PC-9 (cell line): Measurements from ENCODE around the gene RITA1. TPM values are rescaled to one million over a fixed set of nuclear protein-coding genes. Genes with fewer than 3 reads are reported as not detected.
A peak's percentile ranks its signal among the peaks of the same experiment; 100 is the strongest.

ENCODE experiments used
- BruUV-seq: library from RNA; stranded (reverse); fragments of 400-500 nt; replicated peaks from 2 replicates; lab custom pipeline; 2021; lab: Mats Ljungman, UMichigan
- CTCF ChIA-PET: fragments of 300-600 bp; sonication (Branson Sonifier 250); formaldehyde crosslinking; loops from one replicate; lab custom pipeline; 2022; ENCODE audit warnings: antibody characterized with exemption; lab: Charles Lee
- POLR2A ChIA-PET: fragments of 300-600 bp; sonication (Branson Sonifier 250); formaldehyde crosslinking; loops from one replicate; lab custom pipeline; 2022; ENCODE audit warnings: antibody characterized with exemption; ENCODE audit not compliant: unreplicated experiment; lab: Charles Lee
- DNase-seq, 2 experiments: peaks; one replicate each; pipeline versions ENCODE4 v3.0.0 to v3.0.0-alpha.2; 2015 to 2022; ENCODE audit warnings: mixed read lengths in 1 of 2
- H2AFZ ChIP-seq: fragments of 200-600 bp; sonication (generic); 2 replicates; pipeline ENCODE4 v1.8.1; 2017; ENCODE audit warnings: antibody characterized with exemption
- H3F3A ChIP-seq: fragments of 200-600 bp; sonication (generic); 2 replicates; pipeline ENCODE4 v1.8.1; 2017; ENCODE audit warnings: antibody characterized with exemption, mild to moderate bottlenecking, low read depth; ENCODE audit not compliant: insufficient read depth
- H3K27ac ChIP-seq: fragments of 200-600 bp; sonication (generic); 2 replicates; pipeline ENCODE4 v1.6.1; 2016; ENCODE audit warnings: mixed run types
- H3K27me3 ChIP-seq: fragments of 200-600 bp; sonication (generic); 2 replicates; pipeline ENCODE4 v1.6.1; 2016; ENCODE audit warnings: low read depth, mixed run types; ENCODE audit not compliant: insufficient read depth
- H3K36me3 ChIP-seq: fragments of 200-600 bp; sonication (generic); 2 replicates; pipeline ENCODE4 v1.6.1; 2016; ENCODE audit warnings: low read depth, mixed run types
- H3K4me1 ChIP-seq: fragments of 200-600 bp; sonication (generic); replicated peaks from 2 replicates; pipeline ENCODE4 v1.6.1; 2016; ENCODE audit warnings: mixed run types; ENCODE audit not compliant: insufficient read depth
- H3K4me2 ChIP-seq: fragments of 200-600 bp; sonication (generic); 2 replicates; pipeline ENCODE4 v1.6.1; 2017; ENCODE audit warnings: mixed run types
- H3K4me3 ChIP-seq: fragments of 200-600 bp; sonication (generic); 2 replicates; pipeline ENCODE4 v1.6.1; 2016; ENCODE audit warnings: mixed run types
- H3K79me2 ChIP-seq: fragments of 200-600 bp; sonication (generic); 2 replicates; pipeline ENCODE4 v1.6.1; 2017; ENCODE audit warnings: low read depth, mixed run types
- H3K9me2 ChIP-seq: fragments of 200-600 bp; sonication (generic); 2 replicates; pipeline ENCODE4 v1.8.1; 2017; ENCODE audit warnings: mild to moderate bottlenecking; ENCODE audit not compliant: insufficient read depth
- H3K9me3 ChIP-seq: fragments of 200-600 bp; sonication (generic); 2 replicates; pipeline ENCODE4 v1.8.1; 2016; ENCODE audit warnings: low read depth; ENCODE audit not compliant: insufficient read depth
- H4K20me1 ChIP-seq: fragments of 200-600 bp; sonication (generic); 2 replicates; pipeline ENCODE4 v1.8.1; 2017; ENCODE audit not compliant: insufficient read depth
- EZH2 ChIP-seq: fragments of 200-600 bp; sonication (generic); IDR thresholded peaks from 2 replicates; pipeline ENCODE4 v1.8.0; 2017; ENCODE audit warnings: antibody characterized with exemption, low read depth
- intact Hi-C: fragments of 100-400 bp; cut with micrococcal nuclease; formaldehyde crosslinking; loops from one replicate; pipeline ENCODE4 v1.10.0; 2022; ENCODE audit not compliant: unreplicated experiment
- total RNA-seq: library from RNA; stranded (reverse); gene quantifications from 2 replicates; pipeline ENCODE4 v1.2.3, GENCODE V29; 2021
- TF ChIP-seq, protein P1 (sequence below): fragments of 200-600 bp; sonication (generic); conservative IDR thresholded peaks from 2 replicates; pipeline ENCODE4 v1.6.1; 2017; ENCODE audit warnings: mixed run types, antibody characterized with exemption, mild to moderate bottlenecking, moderate library complexity

RITA1 gene
- total RNA-seq, 1 experiment from 2014 or later = 16.1 TPM

GRCh38 chr12:113157218-113157859 lies 28.2 kb upstream of the RITA1 start:
- Histone ChIP-seq H3K9me2 (no peaks in the 10 kb centered on the region), H3K9me3 (no peaks in the 10 kb centered on the region), H3K27me3 (no peaks in the 10 kb centered on the region), H3K4me3 (no peak overlapping the region), H4K20me1 (peaks cover 13% of the 10 kb centered on the region), H2AFZ (no peak overlapping the region), H3K79me2 (no peaks in the 10 kb centered on the region), H3K4me2 (no peak overlapping the region), H3K4me1 (0 out of 2 replicates have a peak, but pooled peaks cover 4% of the 10 kb centered on the region), H3K36me3 (0 out of 2 replicates have a peak, but pooled peaks cover 4% of the 10 kb centered on the region), H3K27ac (no peak overlapping the region), H3F3A (peaks cover 27% of the 10 kb centered on the region; the same call in 1 of the 2 replicates)
- intact Hi-C loops = loop anchor here (10.0 kb wide), 1 partner anchor 253 kb away; the partner anchor contains the start of gene OAS1
- POLR2A ChIA-PET = no interaction called here
- TF ChIP-seq EZH2 = no peak
- TF ChIP-seq, protein P1, sequence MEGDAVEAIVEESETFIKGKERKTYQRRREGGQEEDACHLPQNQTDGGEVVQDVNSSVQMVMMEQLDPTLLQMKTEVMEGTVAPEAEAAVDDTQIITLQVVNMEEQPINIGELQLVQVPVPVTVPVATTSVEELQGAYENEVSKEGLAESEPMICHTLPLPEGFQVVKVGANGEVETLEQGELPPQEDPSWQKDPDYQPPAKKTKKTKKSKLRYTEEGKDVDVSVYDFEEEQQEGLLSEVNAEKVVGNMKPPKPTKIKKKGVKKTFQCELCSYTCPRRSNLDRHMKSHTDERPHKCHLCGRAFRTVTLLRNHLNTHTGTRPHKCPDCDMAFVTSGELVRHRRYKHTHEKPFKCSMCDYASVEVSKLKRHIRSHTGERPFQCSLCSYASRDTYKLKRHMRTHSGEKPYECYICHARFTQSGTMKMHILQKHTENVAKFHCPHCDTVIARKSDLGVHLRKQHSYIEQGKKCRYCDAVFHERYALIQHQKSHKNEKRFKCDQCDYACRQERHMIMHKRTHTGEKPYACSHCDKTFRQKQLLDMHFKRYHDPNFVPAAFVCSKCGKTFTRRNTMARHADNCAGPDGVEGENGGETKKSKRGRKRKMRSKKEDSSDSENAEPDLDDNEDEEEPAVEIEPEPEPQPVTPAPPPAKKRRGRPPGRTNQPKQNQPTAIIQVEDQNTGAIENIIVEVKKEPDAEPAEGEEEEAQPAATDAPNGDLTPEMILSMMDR = no peak
- BruUV-seq = no TSS peak
- no peak for DNase-seq
- CTCF ChIA-PET = no interaction called here

DNA sequence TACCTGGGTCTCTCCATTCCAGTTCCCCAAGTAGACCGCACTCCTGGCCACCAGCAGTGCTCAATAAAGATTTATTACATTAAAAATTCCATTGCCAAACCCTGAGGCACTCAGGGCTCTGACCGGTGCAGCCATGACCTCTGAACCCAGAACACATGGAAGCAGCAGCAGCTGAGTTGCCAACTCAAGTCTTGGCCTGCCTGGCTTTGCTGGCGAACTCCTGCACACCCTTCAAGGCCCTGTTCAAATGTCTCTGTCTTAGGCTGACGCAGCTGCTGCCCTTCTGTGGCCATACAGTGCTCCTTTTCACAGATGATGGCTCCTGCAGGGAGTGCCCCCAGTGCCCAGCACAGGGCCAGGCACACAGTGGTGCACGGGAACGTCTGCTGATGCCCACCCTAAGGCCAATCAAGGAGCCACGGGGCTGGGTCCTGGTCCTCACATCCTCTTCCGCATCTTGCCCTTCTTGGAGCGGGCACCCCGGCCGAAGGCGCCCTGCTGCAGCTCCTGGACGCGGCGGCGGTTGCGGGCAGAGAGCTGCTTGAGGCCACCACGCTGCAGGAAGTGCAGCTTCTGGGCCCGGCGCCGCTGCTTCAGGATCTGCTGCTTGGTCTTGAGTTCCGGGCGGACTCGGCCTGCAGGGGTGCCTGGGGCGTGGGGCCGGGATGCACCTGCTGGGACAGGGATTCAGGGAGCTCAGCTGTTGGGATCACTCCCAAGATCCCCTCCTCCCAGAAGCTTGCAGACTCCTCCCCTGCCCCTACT lies 26.9 kb upstream of the RITA1 start:
- H2AFZ ChIP-seq = no peak overlapping the region
- ChIA-PET CTCF (no interaction called here), POLR2A (no interaction called here)
- no peaks in the 10 kb centered on the region for H3K9me3 ChIP-seq
- no peak for DNase-seq
- peaks cover 13% of the 10 kb centered on the region for H4K20me1 ChIP-seq
- intact Hi-C loops = loop anchor here (10.0 kb wide), 1 partner anchor 254 kb away; the partner anchor contains the start of gene OAS1
- H3K4me2 ChIP-seq = no peak overlapping the region
- H3K4me1 ChIP-seq = no peaks in the 10 kb centered on the region
- H3K36me3 ChIP-seq = 0 out of 2 replicates have a peak, but pooled peaks cover 4% of the 10 kb centered on the region
- H3K79me2 ChIP-seq = no peaks in the 10 kb centered on the region
- H3F3A ChIP-seq = peaks cover 23% of the 10 kb centered on the region; the same call in 1 of the 2 replicates
- no peaks in the 10 kb centered on the region for H3K9me2 ChIP-seq
- no peaks in the 10 kb centered on the region for H3K27me3 ChIP-seq
- H3K27ac ChIP-seq = no peak overlapping the region
- H3K4me3 ChIP-seq = no peak overlapping the region
- TF ChIP-seq, protein P1 = no peak
- TF ChIP-seq EZH2 = no peak
- TSS peak; percentile 37 for BruUV-seq

DNA sequence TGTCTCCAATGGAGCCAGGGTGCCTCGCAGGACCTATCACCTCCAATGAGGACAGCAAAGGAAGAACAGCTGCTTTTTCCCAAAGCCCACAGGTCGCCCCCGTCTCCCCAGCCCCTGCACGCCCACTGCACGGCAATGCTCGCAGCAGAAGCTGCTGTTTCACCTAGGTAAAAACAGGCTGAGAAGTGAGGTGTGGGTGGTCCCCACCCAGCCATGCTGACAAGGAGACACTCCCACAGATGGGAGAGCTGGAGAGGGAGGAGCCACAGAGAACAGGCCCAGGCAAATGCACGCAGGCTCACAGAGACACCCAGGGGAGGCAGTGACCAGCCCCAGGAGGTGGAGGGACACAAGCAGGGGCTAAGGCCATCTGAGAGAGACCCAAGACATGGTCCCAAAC lies 25.6 kb upstream of the RITA1 start:
- ChIA-PET POLR2A (no interaction called here), CTCF (no interaction called here)
- H4K20me1 ChIP-seq = peaks cover 13% of the 10 kb centered on the region
- H3K9me3 ChIP-seq = no peaks in the 10 kb centered on the region
- no peak overlapping the region for H3K4me3 ChIP-seq
- H3K27me3 ChIP-seq = no peaks in the 10 kb centered on the region
- H3K79me2 ChIP-seq = no peaks in the 10 kb centered on the region
- intact Hi-C loops = loop anchor here (10.0 kb wide), 1 partner anchor 255 kb away; the partner anchor contains the start of gene OAS1
- DNase-seq = no peak
- H3K4me2 ChIP-seq = no peak overlapping the region
- H3K27ac ChIP-seq = no peak overlapping the region
- no peak overlapping the region for H2AFZ ChIP-seq
- BruUV-seq = no TSS peak
- H3K9me2 ChIP-seq = no peaks in the 10 kb centered on the region
- H3K36me3 ChIP-seq = peaks cover 4% of the 10 kb centered on the region; the same call in 1 of the 2 replicates
- no peak for TF ChIP-seq EZH2
- TF ChIP-seq, protein P1 = no peak
- no peaks in the 10 kb centered on the region for H3K4me1 ChIP-seq
- H3F3A ChIP-seq = peaks cover 20% of the 10 kb centered on the region; the same call in 1 of the 2 replicates
